HFF-Myc (cell line): ENCODE measurements around the gene HNRNPA2B1.
"Not testable (repeated sequence)": the region's sequence is repeated elsewhere in the genome, so short reads cannot be mapped to it uniquely, and the experiment has no call there.

Source experiments
- DNase-seq: peaks from one replicate; pipeline ENCODE4 v3.0.0-alpha.2; 2011; ENCODE audit warnings: low read depth; ENCODE audit errors: extremely low read depth
- H3K4me3 ChIP-seq: replicated peaks from 2 replicates; pipeline ENCODE4 v1.5.1; 2011; ENCODE audit warnings: low read depth, mild to moderate bottlenecking, control low read depth, low read length
- TF ChIP-seq, protein P1 (sequence below): IDR thresholded peaks from 2 replicates; pipeline ENCODE4 v1.5.1; 2012; ENCODE audit warnings: mild to moderate bottlenecking, low read depth, low read length, control low read depth; ENCODE audit errors: missing control alignments

The HNRNPA2B1 gene

DNA sequence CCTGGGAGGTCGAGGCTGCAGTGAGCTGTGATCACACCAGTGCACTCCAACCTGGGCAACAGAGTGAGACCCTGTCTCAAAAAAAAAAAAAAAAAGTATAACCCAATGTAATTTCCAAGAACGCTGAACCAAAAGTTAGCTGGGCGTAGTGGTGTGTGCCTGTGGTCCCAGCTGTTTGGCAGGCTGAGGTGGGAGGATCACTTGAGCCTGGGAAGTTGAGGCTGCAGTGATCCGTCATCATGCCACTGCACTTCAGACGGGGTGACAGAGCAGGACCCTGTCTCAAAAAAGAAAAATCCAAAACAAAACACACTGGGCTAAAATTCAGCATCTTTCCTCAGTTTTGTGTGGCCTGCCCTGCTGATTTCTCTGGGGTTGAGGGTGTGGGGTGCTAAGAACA lies 21.1 kb downstream of the HNRNPA2B1 start:
- DNase-seq: no peak
- H3K4me3 ChIP-seq: no peak overlapping the region

DNA sequence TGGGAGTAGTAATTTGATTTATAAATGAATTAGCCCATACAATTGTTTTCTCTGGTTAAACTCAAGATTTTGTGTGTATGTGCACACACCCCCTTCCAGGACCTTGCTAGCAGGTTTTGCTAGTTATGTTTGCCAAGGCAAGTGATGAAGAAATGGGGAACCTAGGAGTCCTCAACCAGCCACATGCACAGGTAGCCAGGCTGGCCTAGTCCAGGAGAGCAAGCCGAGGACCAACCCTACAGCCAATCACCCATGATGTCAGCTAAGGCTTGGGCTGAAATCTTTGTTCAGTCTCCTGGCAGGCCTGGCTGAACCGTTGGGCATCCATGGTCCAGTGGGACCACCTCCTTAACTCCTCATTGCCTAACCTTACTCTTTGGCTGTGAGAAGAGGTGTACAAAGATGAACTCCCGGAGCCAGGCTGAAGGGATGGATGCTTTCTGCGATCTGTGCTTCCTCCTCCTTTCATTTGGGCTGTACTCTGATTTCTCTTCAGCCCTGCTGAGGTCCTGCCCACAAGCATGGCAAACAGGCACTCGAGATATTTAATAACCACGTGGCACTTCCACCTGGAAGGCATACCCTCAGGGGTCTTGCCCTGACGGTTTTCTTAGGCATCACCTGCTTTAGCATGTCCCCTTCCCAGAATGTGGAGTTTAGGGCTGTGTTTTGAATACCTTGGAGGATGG lies 22.1 kb downstream of the HNRNPA2B1 start:
- no peak for DNase-seq
- TF ChIP-seq, protein P1, sequence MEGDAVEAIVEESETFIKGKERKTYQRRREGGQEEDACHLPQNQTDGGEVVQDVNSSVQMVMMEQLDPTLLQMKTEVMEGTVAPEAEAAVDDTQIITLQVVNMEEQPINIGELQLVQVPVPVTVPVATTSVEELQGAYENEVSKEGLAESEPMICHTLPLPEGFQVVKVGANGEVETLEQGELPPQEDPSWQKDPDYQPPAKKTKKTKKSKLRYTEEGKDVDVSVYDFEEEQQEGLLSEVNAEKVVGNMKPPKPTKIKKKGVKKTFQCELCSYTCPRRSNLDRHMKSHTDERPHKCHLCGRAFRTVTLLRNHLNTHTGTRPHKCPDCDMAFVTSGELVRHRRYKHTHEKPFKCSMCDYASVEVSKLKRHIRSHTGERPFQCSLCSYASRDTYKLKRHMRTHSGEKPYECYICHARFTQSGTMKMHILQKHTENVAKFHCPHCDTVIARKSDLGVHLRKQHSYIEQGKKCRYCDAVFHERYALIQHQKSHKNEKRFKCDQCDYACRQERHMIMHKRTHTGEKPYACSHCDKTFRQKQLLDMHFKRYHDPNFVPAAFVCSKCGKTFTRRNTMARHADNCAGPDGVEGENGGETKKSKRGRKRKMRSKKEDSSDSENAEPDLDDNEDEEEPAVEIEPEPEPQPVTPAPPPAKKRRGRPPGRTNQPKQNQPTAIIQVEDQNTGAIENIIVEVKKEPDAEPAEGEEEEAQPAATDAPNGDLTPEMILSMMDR: no peak
- no peak overlapping the region for H3K4me3 ChIP-seq

More for the DNA sequence above, 21.1 kb downstream of the HNRNPA2B1 start:
- TF ChIP-seq, protein P1: no peak

DNA sequence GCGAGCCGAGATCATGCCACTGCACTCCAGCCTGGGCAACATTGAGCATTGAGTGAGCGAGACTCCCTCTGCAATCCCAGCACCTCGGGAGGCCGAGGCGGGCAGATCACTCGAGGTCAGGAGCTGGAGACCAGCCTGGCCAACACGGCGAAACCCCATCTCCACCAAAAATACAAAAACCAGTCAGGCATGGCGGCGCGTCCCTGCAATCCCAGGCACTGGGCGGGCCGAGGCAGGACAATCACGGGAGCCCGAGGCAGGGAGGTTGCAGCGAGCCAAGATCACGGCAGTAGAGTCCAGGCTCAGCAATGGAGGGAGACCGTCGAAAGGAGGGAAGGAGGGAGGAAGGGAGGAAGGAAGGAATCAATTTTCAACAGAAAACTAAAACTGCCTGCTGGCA lies 23.3 kb downstream of the HNRNPA2B1 start:
- DNase-seq: not testable (repeated sequence)

DNA sequence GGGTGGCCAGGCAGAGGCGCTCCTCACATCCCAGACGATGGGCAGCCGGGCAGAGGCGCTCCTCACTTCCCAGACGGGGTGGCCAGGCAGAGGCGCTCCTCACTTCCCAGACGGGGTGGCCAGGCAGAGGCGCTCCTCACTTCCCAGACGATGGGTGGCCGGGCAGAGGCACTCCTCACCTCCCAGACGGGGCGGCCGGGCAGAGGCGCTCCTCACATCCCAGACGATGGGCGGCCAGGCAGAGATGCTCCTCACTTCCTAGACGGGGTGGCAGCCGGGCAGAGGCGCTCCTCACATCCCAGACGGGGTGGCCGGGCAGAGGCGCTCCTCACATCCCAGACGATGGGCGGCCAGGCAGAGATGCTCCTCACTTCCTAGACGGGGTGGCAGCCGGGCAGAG lies 23.9 kb downstream of the HNRNPA2B1 start:
- not testable (repeated sequence) for H3K4me3 ChIP-seq, DNase-seq

More for the DNA sequence above, 23.3 kb downstream of the HNRNPA2B1 start:
- not testable (repeated sequence) for H3K4me3 ChIP-seq

DNA sequence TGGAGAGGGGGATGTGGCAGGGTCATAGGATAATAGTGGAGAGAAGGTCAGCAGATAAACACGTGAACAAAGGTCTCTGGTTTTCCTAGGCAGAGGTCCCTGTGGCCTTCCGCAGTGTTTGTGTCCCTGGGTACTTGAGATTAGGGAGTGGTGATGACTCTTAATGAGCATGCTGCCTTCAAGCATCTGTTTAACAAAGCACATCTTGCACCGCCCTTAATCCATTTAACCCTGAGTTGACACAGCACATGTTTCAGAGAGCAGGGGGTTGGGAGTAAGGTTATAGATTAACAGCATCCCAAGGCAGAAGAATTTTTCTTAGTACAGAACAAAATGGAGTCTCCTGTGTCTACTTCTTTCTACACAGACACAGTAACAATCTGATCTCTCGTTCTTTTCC lies 24.6 kb downstream of the HNRNPA2B1 start:
- H3K4me3 ChIP-seq, DNase-seq: not testable (repeated sequence)

DNA sequence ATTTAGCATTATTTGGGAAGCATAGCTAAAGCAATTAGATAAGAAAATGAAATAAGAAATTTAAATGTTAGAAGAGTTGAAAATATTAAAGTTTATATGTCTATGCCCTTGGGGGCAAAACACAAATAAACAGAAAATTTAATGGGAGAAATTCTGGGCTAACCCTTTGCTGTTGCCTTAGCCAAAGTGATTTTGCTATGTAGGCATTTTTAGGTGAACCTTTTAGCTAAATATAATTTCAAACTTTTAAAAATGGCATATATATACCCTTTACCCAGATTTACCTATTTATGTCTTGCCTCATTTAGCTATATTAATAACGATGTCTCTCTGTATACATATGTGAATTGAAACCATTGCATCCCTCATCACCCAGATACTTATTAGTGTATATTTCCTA lies 28.5 kb downstream of the HNRNPA2B1 start:
- no peak for DNase-seq
- TF ChIP-seq, protein P1: no peak
- no peak overlapping the region for H3K4me3 ChIP-seq

DNA sequence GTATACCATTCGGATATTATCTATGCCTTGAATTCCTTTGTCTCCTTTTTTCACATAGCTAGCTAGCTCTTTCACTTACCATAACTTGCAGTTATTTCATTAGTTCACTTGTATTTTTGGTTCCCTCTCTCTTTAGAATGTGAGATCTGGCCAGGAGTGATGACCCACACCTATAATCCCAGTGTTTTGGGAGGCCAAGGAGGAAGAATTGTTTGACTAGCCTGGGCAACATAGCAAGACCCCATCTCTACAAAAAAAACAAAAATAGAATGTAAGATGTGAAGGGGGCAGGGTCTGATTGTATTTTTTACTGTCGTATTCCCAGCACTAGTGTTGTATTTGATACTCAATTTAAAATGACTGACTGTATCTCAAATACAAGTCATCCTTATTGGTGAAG lies 28.9 kb downstream of the HNRNPA2B1 start:
- TF ChIP-seq, protein P1: no peak
- no peak for DNase-seq
- H3K4me3 ChIP-seq: no peak overlapping the region

DNA sequence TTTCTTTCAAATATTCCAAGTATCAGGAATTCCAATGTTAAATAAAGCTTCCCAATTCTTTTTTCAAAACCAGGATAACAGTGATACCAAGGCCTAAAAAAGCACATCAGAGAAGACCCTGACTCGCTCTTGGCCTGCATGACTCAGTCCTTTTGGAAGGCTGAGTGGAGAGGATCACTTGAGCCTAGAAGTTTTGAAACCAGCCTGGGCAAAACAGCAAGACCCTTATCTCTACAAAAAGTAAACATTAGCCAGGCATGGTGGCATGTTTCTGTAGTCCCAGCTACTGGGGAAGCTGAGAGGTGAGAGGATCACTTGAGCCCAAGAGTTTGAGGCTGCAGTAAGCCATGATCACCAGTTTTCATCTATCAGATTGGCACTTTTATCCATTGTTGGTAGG lies 29.9 kb downstream of the HNRNPA2B1 start:
- no peak overlapping the region for H3K4me3 ChIP-seq
- no peak for DNase-seq
- TF ChIP-seq, protein P1: no peak
